GM21576 (cell line): ENCODE measurements around the gene PPCS.

Experiments
- ATAC-seq: cut with Tn5 transposase; IDR thresholded peaks from one replicate; pipeline ENCODE4 v1.9.1; 2021; ENCODE audit warnings: mild to moderate bottlenecking, moderate library complexity; ENCODE audit not compliant: unreplicated experiment

The PPCS gene

DNA sequence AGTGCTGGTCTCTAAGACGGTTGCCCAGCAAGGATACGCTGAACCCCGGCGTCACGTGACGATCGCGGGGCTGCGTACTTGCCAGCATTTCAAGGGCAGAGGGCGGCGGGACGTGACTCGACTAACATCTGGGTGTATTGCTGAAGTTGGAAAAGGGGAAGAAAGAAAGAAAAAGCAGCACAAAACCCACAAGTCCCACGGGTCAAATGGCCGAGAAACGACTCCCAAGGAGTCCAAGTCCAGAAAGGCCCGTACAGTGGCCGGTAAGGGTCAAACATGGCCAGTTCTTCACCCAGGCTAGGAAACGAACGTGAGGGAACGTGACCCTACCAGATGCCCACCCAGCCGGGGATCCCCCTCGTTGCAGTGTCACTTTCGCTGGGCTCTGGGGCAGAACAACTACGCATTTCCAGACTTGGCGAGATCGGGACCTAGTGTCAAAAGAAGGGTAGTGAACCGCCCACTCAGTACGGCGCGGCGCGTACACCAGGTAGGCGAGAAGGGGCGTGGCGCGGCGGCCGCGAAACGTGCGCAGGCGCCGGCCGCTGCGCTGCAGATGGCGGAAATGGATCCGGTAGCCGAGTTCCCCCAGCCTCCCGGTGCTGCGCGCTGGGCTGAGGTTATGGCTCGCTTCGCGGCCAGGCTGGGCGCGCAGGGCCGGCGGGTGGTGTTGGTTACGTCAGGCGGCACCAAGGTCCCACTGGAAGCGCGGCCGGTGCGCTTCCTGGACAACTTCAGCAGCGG lies at the start of gene PPCS, which contains the start of gene ZMYND12:
PPCS (plus strand) TSS at position 534 of the 744 bp plus-strand sequence; CDS start at position 557, 23 bp downstream.
ZMYND12 (minus strand) TSS at position 13 of the 744 bp plus-strand sequence. CDS start 25 bp downstream, outside the sequence.
- peak; percentile 86 for ATAC-seq

DNA sequence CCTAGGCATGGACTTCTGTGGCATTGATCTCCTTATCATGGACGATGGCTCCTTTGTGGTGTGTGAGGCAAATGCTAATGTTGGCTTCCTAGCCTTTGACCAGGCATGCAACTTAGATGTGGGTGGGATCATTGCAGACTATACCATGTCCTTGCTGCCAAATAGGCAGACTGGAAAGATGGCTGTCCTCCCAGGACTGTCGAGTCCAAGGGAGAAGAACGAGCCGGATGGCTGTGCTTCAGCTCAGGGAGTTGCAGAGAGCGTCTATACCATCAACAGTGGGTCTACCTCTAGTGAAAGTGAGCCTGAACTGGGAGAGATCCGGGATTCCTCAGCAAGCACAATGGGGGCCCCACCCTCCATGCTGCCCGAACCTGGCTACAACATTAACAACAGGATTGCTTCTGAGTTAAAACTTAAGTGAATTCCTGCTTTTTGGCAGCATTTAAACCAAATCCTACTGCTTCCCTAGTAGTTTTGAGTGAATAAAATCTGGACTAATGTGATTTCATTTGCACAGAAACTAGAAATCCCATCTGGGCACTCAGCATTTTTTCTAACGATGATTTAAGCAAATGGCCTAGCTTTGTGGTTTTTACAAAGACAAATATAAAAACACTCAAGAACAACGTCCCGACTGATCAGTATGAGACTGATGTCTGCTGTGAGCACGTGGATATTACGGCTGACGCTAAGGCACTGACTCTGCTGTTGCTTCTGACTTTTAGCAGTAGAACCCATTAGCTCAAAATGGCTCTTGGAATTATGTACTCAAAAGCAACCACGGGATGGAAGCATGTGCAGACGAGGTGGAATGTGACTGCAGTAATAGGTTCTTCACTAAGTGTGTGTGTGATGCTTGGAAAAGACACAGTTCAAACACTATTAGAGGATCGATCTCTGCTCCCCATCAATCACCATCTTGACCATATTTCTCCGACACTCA lies 41.5 kb upstream of the PPCS start:
- no peak for ATAC-seq

DNA sequence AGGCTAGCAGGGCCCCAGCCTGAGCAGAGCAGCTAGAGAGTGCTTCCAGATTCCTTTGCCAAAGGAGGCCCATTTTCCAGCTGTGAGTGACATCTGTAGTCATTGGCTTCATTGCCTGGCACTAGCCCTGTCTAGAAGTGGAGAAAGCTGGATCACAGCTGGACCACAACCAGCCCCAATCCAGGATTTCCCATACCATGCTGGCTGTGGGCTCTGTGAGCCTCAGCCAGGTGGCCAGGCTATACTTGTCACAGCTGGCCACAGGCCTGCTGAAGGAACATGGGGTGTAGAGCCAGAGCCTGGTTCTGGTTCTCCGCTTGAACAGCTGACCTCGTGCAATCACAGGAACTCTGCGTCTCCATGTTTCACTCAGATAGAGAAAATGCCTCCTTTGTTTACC lies 39.2 kb upstream of the PPCS start:
- no peak for ATAC-seq

DNA sequence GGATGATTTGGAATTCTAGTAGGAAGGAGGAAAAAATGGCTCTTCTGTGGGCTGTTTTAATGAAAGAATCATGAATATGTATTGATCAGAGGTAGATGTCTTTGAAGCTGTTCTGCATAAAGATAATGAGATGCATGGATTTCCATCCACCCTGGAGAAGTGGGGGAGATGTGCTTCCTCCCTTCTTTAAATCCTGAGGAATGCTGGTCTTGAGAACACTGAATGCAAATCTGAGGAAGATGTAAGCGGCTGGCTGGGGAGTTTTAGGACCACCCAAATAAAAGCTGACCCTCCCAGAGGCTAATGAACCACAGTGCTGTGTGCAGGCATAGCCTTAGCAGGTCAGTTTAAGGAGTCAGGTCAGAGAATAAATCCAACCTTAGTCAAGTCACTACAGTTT lies 37.8 kb upstream of the PPCS start:
- no peak for ATAC-seq

DNA sequence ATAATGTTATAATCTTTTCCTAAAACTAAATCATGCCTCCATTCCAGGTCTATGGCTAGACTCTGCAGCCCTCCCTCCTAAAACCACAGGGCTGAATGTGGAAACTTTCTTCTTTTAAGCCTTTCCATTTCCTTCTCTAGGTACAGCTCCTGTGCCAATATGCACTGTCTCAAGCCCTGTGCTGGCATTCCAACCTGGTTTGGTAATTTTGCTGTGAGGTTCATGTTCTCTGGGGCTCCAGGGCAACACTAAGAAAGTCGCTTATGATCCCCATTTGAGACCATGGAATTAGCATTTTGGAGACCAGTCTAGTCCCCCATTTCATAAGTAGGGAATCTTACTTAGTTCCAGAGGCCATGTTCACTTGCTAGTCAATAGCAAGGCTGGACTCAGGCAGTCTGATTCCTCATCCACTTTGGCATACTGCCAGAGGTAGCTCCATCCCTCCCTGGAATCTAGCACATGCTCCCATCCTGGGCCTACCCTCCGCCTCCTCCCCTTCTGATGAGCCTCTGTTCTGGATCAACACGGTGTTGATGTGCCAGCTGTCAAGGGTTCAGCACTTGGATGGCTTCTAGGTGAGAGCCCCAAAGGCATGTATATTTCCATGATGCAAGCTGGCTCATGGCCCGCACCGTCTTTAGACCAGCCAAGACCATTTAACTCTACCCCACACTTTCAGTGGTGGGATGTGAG lies 37.1 kb upstream of the PPCS start:
- ATAC-seq: no peak

DNA sequence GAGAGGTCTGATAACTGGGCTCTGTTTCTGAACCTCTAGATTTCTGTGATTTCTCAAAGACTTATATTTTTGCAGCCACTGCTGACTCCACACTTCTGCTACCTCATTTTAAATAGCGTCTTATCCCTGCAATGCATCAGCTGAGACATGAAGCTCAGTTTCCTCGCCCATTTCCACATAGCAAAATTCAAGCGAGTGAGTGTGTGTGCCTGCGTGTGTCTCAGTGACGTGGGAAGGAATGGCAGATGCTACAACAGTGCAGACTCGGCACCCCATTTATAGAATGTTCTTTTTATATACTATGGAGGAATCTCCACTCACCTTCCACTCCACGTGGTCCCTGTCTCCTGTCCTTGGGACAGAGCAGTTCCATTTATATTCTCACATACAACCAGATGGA lies 36.2 kb upstream of the PPCS start:
- ATAC-seq: no peak

DNA sequence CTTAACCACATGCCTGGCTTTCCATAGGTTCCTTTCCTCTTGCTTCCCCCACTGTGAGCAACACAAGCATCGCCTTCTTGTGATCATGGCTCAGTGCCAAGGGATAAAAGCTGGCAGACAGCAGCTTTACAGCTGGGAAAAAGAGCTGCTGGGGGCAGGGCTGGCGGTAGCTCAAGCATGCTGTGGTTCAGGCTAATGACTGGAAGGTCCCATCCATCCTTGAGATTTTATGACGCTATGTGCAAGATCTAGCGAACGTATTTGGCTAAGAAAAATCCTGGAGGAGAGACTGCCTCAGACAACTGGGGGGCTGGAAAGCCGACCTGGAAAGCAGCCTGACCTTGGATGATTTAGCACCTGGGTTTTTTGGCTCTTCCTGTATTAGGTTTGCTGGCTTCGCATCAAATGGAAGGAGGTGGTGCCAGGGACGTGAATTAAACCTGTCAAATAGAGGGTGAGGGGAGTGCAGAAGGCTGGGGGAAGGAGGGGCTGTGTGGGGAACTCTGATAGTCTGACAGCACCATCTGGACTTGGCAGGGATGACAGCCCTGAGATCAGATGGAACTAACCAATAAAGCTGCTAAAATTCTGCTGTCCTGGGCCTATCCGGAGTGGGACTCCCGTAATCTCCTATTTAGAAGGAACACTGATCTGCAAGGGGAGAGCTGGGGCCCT lies 35.3 kb upstream of the PPCS start:
- no peak for ATAC-seq

DNA sequence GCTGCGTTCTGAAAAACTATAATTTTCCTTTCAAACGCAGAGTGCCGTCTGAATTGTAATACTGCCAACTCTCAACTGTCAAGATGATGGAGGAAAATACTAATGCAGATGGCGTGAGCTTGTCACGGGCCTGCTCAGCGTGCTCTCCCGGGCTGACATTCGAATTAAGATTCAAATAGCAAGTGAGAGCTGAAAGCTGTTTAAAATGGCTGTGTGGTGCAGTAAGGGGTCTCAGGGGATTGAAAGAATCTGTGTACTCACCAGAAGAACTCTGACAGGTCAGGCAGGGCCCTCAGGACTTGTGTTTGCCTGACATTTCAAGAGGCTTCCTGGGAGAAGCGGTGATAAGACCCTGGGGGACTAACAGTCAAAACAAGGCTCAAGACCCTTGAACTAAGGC lies 33.6 kb upstream of the PPCS start:
- no peak for ATAC-seq

DNA sequence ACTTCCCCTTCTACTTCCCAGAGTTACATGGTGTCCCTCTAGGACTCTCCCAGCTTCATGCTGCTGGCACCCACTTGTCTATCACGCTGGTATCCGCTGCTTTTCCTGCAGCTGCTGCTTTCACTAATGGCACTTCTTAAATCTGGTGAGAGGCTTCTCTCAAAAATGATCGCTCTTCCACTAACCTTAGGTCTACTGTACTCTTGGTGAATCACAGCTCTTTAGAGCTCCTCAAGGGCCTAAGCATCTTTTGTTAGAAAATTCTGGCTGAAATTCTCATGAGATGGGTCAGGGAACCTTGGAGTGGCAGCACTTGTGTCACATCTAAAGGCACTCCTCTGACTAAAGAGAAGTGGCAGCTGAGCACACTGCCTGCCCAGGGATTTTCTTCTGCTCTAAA lies 32.7 kb upstream of the PPCS start:
- ATAC-seq: no peak

DNA sequence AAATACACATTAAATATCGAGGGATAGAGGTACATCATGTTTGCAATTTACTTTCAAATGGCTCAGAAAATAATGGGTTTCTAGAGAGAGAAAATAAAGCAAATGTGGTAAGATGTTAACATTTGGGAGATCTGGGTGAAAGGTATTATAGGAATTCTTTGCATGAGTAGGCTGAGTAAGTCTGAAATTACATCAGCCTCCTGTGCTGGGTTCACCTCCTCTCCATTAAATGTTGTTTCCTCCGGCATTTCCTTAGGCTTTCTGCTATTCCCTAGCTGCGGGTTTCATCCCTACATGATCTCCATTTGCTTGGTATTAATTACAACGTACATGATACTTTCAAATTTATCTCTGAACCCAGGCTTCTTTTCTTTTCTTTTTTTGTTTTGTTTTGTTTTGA lies 32.1 kb upstream of the PPCS start:
- ATAC-seq: no peak

DNA sequence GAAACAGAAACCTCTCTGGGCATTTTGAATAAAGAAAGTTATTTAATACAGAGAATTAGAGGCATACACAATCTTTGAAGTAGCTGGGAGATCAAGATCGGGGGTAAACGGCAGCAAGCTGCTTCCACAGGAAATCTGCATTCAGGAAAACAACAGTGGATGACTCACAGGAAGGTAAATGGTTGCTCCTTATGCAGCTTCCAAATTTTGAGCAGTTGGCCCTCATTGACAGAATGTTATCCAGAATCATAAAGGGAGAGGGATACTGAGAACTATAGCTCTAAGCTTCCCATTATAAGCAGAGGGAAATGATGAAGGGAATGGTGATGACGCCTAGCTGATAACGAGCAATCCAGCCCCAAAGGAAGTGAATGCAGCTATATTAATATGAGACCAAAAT lies 29.1 kb upstream of the PPCS start:
- ATAC-seq: no peak

DNA sequence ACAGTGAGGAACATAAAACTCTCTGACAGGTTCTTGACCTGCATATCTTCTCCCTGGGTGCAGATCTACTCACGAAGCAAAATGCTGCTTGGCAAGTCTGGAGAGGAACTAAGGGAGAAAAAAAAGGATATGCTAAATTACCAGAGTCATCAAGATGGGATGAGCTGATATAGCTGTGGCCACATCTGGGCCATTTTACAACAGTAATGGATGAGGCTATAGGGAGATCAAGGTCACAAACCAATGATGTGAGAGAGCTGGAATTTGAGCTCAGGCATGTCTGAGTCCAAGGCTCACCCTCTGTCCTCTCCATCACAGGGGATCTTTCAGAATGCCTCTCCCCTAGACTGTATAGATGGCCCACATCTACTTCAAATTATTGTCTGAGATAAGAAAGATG lies 26.7 kb upstream of the PPCS start:
- ATAC-seq: no peak

DNA sequence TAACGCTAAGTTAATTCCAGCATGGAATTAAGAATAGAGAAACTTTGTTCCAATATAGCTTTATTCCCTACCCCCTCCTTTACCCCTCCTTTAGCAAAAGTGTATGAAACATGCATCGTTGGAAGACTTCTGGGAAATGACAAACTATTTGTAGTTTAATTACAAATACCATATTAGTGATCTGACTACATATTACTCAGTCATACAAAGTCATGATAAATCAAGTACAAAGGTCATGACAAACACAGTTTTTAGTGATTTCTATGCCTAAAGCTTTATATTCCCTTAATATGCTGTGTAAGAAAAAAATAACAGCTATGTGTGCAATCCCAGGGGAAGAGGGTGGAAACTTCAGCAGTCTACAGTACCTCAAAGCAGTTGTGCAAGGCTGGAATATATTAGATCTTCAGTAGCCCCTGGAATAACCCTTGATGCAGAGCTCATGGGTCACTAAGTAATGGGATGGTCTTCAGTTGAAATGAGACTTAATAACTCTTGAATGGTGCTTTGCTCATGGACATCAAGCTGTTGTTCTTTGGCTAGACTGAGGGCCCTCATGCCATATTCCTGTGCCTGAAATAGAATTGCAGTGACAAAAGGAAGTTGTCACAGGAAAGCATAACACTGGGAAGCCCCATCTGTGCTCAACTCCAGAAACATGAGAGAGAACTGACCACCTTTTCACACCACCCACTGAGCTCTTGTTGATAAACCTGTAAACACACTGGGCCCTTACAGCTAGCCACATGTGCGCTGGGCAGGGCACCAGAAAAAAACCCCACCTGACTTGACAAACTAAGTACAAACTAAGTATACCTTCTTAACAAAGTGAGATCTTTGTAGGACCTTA lies 25.8 kb upstream of the PPCS start:
- no peak for ATAC-seq

DNA sequence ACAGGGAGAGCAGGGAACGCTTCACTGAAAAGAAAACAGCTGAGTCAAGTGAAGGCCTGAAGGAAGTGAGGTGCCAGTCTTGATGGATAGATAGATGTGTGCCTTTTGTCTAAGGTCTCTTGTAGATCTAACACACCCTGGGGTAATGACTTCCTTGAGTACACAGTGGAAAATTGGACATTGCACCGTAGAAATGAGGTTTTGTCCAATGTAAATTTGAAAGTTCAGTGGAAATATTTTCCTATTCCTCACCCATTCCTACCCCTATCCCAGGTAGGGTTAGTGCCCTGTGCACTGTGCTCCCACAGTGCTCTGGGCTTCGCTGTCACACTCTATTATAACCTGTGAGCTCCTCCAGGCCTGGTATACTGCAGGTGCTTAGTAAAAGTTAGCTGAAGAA lies 24.8 kb upstream of the PPCS start:
- no peak for ATAC-seq

DNA sequence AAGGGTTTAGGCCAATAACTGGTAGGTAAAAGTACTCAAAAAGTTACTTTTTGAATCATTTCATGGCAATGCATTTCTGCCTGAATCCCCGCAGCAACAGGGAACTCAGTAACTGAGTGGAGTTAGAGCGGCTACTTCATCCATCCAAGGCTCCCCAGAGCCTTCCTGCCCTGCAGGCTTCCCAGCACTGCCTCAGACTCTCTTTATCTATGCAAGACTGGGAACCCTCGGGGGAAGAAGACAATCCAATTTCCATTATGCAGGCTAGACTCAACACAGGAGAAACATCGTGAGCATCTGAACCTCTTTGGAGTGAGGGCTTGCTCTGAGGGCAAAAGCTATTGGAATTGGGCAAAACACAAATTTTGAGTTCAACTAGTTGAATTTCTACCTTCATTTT lies 23.6 kb upstream of the PPCS start:
- no peak for ATAC-seq

DNA sequence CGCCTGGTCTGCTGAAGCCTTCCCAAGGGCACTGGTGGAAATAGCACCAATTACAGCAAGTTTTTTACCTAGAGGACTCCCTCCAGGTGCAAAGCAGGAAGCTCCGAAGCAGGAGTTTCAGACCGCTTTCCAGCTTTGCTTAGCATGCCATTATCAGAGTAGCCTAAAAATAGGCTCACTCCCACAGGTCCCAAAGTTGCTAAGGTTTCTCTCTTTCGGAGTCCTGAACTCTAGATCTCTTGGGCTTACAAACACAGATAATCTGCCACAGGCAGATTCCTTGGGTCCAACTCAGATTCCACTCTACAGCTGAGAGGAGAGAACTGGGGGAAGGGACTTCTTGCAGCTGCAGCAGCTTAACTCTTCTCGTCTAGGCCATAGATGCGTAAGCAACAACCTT lies 23.0 kb upstream of the PPCS start:
- no peak for ATAC-seq

DNA sequence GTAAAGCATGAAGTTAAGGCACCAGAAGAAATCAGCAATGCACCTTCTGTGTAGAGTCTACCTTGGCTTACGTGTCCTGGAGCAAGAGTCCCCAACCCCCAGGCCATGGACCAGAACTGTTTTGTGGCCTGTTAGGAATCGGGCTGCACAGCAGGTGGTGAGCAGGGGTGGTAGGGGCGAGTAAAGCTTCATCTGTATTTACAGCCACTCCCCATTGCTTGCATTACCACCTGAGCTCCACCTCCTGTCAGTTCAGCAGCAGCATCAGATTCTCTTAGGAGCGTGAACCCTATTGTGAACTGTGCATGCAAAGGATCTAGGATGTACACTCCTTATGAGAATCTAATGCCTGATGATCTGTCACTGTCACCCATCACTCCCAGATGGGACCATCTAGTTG lies 22.0 kb upstream of the PPCS start:
- no peak for ATAC-seq

DNA sequence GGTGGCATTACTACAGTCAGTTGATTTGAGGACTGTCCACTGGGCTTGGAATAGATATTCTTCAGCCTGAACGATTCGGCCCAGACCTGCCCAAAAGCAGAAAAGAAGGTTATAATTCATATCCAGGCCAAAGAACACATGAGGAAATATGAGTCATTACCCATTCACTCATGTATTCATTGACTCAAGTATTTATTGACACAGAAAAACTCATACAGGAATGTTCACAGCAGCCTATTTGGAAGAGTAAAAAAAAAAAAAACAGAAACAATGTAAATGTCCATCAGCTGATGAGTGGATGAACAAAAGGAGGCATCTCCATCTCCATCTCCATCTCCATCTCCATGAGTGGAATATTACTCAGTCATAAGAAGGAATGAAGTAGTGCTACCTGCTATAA lies 16.4 kb upstream of the PPCS start:
- ATAC-seq: no peak

DNA sequence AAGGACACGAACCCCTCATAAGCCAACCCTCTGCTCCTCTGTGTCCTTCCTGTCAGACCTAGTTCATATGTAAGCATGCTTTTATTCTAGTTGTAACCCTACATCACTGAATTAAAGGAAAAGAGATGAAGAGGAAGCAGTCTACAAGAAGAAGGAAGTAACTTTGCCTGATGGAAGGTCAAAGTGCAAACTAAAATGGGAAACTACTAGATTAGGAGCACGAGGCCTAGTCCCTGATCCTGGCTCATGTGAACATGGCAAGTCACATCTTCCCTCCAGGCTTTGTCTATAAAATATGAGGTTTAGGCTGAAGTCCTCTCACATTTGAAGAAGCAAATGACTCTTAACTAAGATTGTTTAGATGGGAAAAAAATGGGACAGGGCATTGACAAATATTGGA lies 13.7 kb upstream of the PPCS start:
- ATAC-seq: no peak

DNA sequence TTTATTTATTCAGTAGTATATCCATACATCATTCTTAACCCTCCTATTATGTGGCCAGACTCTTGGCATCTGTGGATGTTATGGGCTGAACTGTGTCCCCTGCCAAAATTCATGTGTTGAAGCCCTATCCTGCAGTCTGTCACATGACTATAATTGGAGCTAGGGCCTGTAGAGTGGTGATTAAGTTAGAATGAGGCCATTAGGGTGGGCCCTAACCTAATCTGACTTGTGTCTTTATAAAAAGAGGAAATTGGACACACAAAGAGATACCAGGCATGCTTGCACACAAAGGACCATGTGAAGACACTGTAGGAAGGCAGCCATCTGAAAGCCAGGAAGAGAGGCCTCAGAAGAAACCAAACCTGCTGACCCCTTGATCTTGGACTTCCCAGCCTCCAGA lies 7.1 kb upstream of the PPCS start:
- ATAC-seq: no peak
